ENCODE measurements around the gene NR2F2. TPM values are rescaled to one million over a fixed set of nuclear protein-coding genes. Genes with fewer than 3 reads are reported as not detected.

NR2F2 gene
- polyA plus RNA-seq, 1 experiment = 63.1 TPM

- DNase-seq (ENCODE audit: low read depth, low spot score) = no peak
- Histone ChIP-seq H3K4me3 (ENCODE audit: low read depth, low read length) (no peak overlapping the region), H3K27me3 (ENCODE audit: control insufficient read depth, insufficient read depth, low read length) (peaks cover 26% of the 10 kb centered on the region), H3K27ac (ENCODE audit: low read depth, low read length) (no peak overlapping the region), H3K9me3 (ENCODE audit: control insufficient read depth, insufficient read depth, low read length) (peaks cover 25% of the 10 kb centered on the region)
- ChIA-PET POLR2A (no interaction called here), CTCF (interaction anchor here (1.1 kb wide), 1 partner anchor 10 kb away, joined by 6 read pairs; no protein-coding TSS in a partner anchor)
- no peak for TF ChIP-seq CTCF (IDR thresholded peaks at IDR 0.05; ENCODE audit: low read depth, low read length)
Observed at GRCh38 chr15:96365781-96366525, 35.5 kb downstream of the NR2F2 start.

GRCh38 chr15:96366526-96366877, 36.0 kb downstream of the NR2F2 start:
- POLR2A ChIA-PET = no interaction called here
- H3K27me3 ChIP-seq (ENCODE audit: control insufficient read depth, insufficient read depth, low read length) = peaks cover 26% of the 10 kb centered on the region

GRCh38 chr15:96367311-96368200, 37.1 kb downstream of the NR2F2 start:
- DNase-seq (ENCODE audit: low read depth, low spot score) = no peak
- CTCF ChIA-PET = interaction anchor here (0.6 to 0.7 kb wide), 2 partner anchors 10 to 318 kb away, joined by 3 to 4 read pairs; no protein-coding TSS in a partner anchor
- TF ChIP-seq CTCF (IDR thresholded peaks at IDR 0.05; ENCODE audit: low read depth, low read length) = no peak
- Histone ChIP-seq H3K4me3 (ENCODE audit: low read depth, low read length) (no peak overlapping the region), H3K27ac (ENCODE audit: low read depth, low read length) (no peak overlapping the region), H3K9me3 (ENCODE audit: control insufficient read depth, insufficient read depth, low read length) (peaks cover 25% of the 10 kb centered on the region), H3K27me3 (ENCODE audit: control insufficient read depth, insufficient read depth, low read length) (peaks cover 26% of the 10 kb centered on the region)
- POLR2A ChIA-PET = interaction anchor here (1.1 kb wide), 1 partner anchor 10 kb away, joined by 3 read pairs; no protein-coding TSS in a partner anchor

More at GRCh38 chr15:96366526-96366877, 36.0 kb downstream of the NR2F2 start:
- DNase-seq (ENCODE audit: low read depth, low spot score) = no peak
- Histone ChIP-seq H3K9me3 (ENCODE audit: control insufficient read depth, insufficient read depth, low read length) (peaks cover 25% of the 10 kb centered on the region), H3K27ac (ENCODE audit: low read depth, low read length) (no peak overlapping the region), H3K4me3 (ENCODE audit: low read depth, low read length) (no peak overlapping the region)
- TF ChIP-seq CTCF (IDR thresholded peaks at IDR 0.05; ENCODE audit: low read depth, low read length) = no peak
- CTCF ChIA-PET = no interaction called here

- ChIA-PET CTCF (no interaction called here), POLR2A (no interaction called here)
- Histone ChIP-seq H3K4me3 (ENCODE audit: low read depth, low read length) (no peak overlapping the region), H3K27ac (ENCODE audit: low read depth, low read length) (no peak overlapping the region), H3K27me3 (ENCODE audit: control insufficient read depth, insufficient read depth, low read length) (peaks cover 26% of the 10 kb centered on the region), H3K9me3 (ENCODE audit: control insufficient read depth, insufficient read depth, low read length) (peaks cover 25% of the 10 kb centered on the region)
- no peak for DNase-seq (ENCODE audit: low read depth, low spot score)
- TF ChIP-seq CTCF (IDR thresholded peaks at IDR 0.05; ENCODE audit: low read depth, low read length) = no peak
Observed at GRCh38 chr15:96369351-96369750, 38.9 kb downstream of the NR2F2 start.
